NCI-H2029 (cell line): ENCODE data around the gene C3orf18.

Experiments
- DNase-seq: peaks from one replicate; lab custom pipeline; 2025; lab: John Stamatoyannopoulos, UW

C3orf18 gene

GRCh38 chr3:50580683-50581458 lies 13.3 kb upstream of the C3orf18 start:
- no peak for DNase-seq

- no peak for DNase-seq
Observed at GRCh38 chr3:50577348-50577747, 9.8 kb upstream of the C3orf18 start.

- DNase-seq: no peak
Observed at GRCh38 chr3:50575372-50575771, 7.8 kb upstream of the C3orf18 start.

- DNase-seq: no peak
Observed at GRCh38 chr3:50574444-50574831, 6.9 kb upstream of the C3orf18 start.

GRCh38 chr3:50573566-50574443 lies 6.3 kb upstream of the C3orf18 start:
- no peak for DNase-seq

- DNase-seq: no peak
Observed at GRCh38 chr3:50572801-50573371, 5.3 kb upstream of the C3orf18 start.

- DNase-seq: peak; percentile 51
Observed at GRCh38 chr3:50572158-50572557, 4.6 kb upstream of the C3orf18 start.

GRCh38 chr3:50571486-50571885 lies 3.9 kb upstream of the C3orf18 start:
- DNase-seq: no peak

- no peak for DNase-seq
Observed at GRCh38 chr3:50570508-50571279, 3.1 kb upstream of the C3orf18 start.

GRCh38 chr3:50568947-50569749 lies 1.6 kb upstream of the C3orf18 start, which contains the start of gene HEMK1:
HEMK1 (plus strand) TSS chr3:50569522; CDS start chr3:50571105, 1,583 bp downstream.
- DNase-seq: peak; percentile 88

- no peak for DNase-seq
Observed at GRCh38 chr3:50567011-50567385, 549 bp downstream of the C3orf18 start.

GRCh38 chr3:50564321-50564720 lies 3.2 kb downstream of the C3orf18 start:
- DNase-seq: no peak

- DNase-seq: no peak
Observed at GRCh38 chr3:50563867-50564266, 3.7 kb downstream of the C3orf18 start.

- DNase-seq: no peak
Observed at GRCh38 chr3:50562861-50563260, 4.7 kb downstream of the C3orf18 start.

- DNase-seq: no peak
Observed at GRCh38 chr3:50559702-50560101, 7.8 kb downstream of the C3orf18 start.

GRCh38 chr3:50557915-50558314 lies 9.6 kb downstream of the C3orf18 start:
- DNase-seq: no peak

- DNase-seq: no peak
Observed at GRCh38 chr3:50557106-50557505, 10.4 kb downstream of the C3orf18 start.

GRCh38 chr3:50554553-50554952 lies 13.0 kb downstream of the C3orf18 start:
- DNase-seq: no peak

- DNase-seq: no peak
Observed at GRCh38 chr3:50552598-50552997, 14.9 kb downstream of the C3orf18 start.

GRCh38 chr3:50551681-50552435 lies 15.7 kb downstream of the C3orf18 start:
- no peak for DNase-seq
